GM19240 (cell line): ENCODE data around the gene SLC39A2.
"Not testable (repeated sequence)": the region's sequence is repeated elsewhere in the genome, so short reads cannot be mapped to it uniquely, and the experiment has no call there.

ENCODE experiments used
- DNase-seq: peaks from one replicate; pipeline ENCODE4 v3.0.0; 2011; ENCODE audit warnings: low spot score; ENCODE audit not compliant: insufficient read length

The SLC39A2 gene, protein sequence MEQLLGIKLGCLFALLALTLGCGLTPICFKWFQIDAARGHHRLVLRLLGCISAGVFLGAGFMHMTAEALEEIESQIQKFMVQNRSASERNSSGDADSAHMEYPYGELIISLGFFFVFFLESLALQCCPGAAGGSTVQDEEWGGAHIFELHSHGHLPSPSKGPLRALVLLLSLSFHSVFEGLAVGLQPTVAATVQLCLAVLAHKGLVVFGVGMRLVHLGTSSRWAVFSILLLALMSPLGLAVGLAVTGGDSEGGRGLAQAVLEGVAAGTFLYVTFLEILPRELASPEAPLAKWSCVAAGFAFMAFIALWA

GRCh38 chr14:20998674-20999366, at the start of gene SLC39A2:
Gene SLC39A2, plus strand, starts transcription at chr14:20999293. Its CDS starts 154 bp downstream, at chr14:20999447.
- DNase-seq = no peak

GRCh38 chr14:20954736-20955537, 44.2 kb upstream of the SLC39A2 start, which contains the start of gene RNASE2:
Gene RNASE2, plus strand, starts transcription at chr14:20955487. Its CDS starts 285 bp downstream, at chr14:20955772.
- DNase-seq = not testable (repeated sequence)

- not testable (repeated sequence) for DNase-seq
Observed at GRCh38 chr14:20955538-20955873, 43.6 kb upstream of the SLC39A2 start.

- DNase-seq = no peak
Observed at GRCh38 chr14:20956376-20956976, 42.6 kb upstream of the SLC39A2 start.

GRCh38 chr14:20958946-20959345, 40.1 kb upstream of the SLC39A2 start:
- not testable (repeated sequence) for DNase-seq

DNA sequence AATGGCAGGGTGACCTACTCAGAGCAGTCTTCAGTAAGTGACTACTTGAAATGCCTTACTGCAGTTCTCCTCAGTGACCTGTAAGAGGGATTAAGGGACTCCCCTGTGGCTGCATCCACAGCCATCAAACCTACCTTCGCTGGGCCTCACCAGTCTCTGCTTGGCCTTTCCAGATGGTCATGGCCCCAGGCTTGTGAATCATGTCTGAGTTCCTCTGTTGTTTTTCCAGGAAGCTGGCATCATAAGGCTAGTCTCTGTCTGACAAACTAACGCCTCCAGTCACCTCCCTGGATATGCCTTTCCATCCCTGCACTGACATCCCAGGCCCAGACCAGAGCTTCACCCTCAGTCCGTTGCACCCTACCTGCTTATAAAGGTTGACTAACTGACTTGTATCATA, 29.8 kb upstream of the SLC39A2 start:
- no peak for DNase-seq

DNA sequence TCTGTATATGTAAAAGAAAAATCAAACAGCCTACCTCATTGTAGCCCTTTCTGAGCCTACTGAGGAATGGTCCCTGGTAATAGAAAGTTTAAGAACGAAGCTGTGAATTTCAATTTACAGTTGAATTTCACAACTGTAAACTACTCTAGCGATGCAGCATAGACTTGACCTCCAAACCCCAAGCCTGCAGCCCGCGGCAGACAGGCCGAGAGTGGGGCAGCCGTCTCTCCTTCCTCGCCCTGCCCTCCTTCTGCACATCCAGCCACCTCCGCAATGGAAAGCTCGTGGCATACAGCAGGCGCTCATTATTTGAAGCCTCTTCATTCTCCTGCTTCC, 28.5 kb upstream of the SLC39A2 start:
- DNase-seq = no peak

- peak; percentile 76 for DNase-seq
Observed at GRCh38 chr14:20970983-20971704, 27.9 kb upstream of the SLC39A2 start.

GRCh38 chr14:20971705-20972021, 27.4 kb upstream of the SLC39A2 start:
- no peak for DNase-seq

GRCh38 chr14:20973501-20973900, 25.6 kb upstream of the SLC39A2 start:
- no peak for DNase-seq

- no peak for DNase-seq
Observed at GRCh38 chr14:20976291-20976690, 22.8 kb upstream of the SLC39A2 start.

DNA sequence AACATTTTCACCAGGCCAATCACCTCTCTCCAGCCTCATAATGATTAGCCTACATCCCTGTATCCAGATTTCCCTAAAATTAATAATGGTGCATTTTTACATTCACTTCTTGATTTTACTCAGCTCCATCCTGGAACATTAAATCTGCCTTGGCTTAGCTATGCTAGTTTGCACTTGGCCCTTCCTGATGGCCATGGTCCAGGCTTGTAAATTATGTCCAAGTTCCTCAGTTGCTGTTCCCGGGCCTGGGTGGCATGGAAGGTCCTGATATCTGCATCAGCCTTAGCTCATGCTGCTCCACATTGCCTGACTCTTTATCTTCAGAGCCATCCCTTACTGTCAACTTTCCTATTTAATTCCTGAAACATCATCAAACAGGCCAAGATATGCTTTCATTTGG, 20.4 kb upstream of the SLC39A2 start:
- DNase-seq = no peak

DNA sequence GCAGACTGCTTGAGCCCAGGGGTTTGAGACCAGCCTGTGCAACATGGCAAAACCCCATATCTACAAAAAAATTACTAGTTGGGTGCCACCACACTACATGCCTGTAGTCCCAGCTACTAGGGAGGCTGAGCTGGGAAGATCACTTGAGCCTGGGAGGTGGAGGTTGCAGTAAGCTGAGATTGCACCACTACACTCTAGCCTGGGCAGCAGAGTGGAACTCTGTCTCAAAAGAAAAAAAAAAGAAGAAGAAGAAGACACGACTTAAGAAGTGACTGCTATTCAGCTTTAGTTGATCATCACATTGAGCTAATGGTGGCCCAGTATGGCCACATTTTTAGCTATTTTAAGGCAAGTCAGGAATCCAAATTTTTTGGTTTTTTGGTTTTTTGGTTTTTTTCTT, 18.2 kb upstream of the SLC39A2 start:
- no peak for DNase-seq

DNA sequence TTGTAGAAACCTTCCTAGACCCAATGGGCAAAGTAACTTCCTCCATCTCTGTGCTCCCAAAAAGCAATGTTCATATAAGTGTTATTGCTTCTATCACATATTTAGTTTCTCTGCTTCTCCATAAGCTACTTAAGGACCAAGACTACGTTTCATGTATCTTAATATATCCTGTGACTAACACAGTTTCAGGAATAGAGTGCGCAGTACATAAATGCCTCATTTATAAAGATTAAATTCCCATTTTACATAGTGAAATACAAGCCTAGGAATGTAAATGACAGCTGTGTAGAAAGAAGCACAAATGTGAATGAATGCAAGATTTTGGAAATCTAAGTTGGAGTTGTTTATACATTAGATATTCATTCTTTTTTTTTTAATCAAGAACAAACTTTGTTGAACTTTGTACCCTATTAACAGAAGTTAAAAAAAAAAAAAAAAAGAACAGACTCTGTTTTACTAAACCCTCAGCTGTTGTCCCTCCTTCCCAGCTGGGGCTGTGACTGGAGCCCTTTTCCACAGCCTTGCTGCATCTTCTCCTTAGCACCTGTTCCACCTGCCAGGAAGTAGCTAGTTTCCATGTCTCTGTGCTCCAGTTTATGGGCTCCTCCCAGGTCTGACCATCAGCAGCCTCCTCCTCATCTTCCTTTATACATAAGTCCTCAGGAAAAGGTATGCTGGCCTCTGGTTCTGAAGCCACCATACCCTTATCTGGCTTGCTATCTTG, 16.3 kb upstream of the SLC39A2 start:
- no peak for DNase-seq

- not testable (repeated sequence) for DNase-seq
Observed at GRCh38 chr14:20985650-20986049, 13.4 kb upstream of the SLC39A2 start.

- no peak for DNase-seq
Observed at GRCh38 chr14:20986811-20987210, 12.3 kb upstream of the SLC39A2 start.

- DNase-seq = no peak
Observed at GRCh38 chr14:20988717-20989470, 10.2 kb upstream of the SLC39A2 start.

DNA sequence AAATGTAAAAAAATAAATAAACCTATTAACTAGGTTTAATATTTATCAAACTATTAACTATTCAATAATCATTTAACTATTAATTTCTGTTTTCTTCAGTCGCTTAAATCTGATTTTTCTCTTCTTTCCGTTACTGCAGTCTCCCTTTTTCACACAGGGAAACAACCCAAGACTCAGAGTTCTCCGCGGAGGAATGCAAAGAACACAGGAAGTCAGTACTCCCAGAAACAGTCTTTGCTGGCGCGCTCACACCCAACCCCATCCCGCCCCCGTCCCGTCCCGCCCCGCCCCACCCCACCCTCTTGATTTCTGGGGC, 9.7 kb upstream of the SLC39A2 start:
- no peak for DNase-seq

- peak; percentile 85 for DNase-seq
Observed at GRCh38 chr14:20989787-20990600, 9.1 kb upstream of the SLC39A2 start, which contains the start of gene METTL17. Gene METTL17, plus strand, starts transcription at chr14:20989980. Its CDS starts 23 bp downstream, at chr14:20990003.
